Muscle of arm (tissue), 12 donors: Measurements from ENCODE around the gene OR1F1. TPM values are rescaled to one million over a fixed set of nuclear protein-coding genes. Genes with fewer than 3 reads are reported as not detected.

Source experiments
- DNase-seq: peaks from one replicate; pipeline ENCODE4 v3.0.0-alpha.2; 2013
- polyA plus RNA-seq, 12 donors: library from polyadenylated mRNA; unstranded; fragments of 120-200 nt; gene quantifications; one replicate each; pipeline ENCODE4 v1.2.1, GENCODE V29; 2013; ENCODE audit not compliant: insufficient read length in 12 of 12

OR1F1 gene
- polyA plus RNA-seq, 12 donors: not detected

- no peak for DNase-seq
These were observed 61.0 kb downstream of the OR1F1 start for GRCh38 chr16:3249020-3249419.

GRCh38 chr16:3249451-3249850 is 61.4 kb downstream of the OR1F1 start:
- no peak for DNase-seq

- no peak for DNase-seq
These were observed 65.0 kb downstream of the OR1F1 start for GRCh38 chr16:3252967-3253366.

GRCh38 chr16:3254309-3254708 is 66.3 kb downstream of the OR1F1 start:
- no peak for DNase-seq

Other genes with a start within 250 kb of the OR1F1 start
- gene KREMEN2, start 223.9 kb upstream of the OR1F1 start, polyA plus RNA-seq: 10 to 100 TPM in 2 of 12 donors, 1 to 10 TPM in 9, not detected in 1; 2.6 to 37.4 (median 5.2) TPM
- gene PAQR4, start 218.9 kb upstream of the OR1F1 start, polyA plus RNA-seq: 10 to 100 TPM in 2 of 12 donors, 1 to 10 TPM in 9, not detected in 1; 4.8 to 16.7 (median 6.4) TPM
- 10 to 100 TPM in 7 of 12 donors, 1 to 10 TPM in 4, not detected in 1; 7.3 to 22.6 (median 11.2) TPM for gene PKMYT1, start 207.8 kb upstream of the OR1F1 start, polyA plus RNA-seq
- 1 to 10 TPM in 8 of 12 donors, under 1 TPM in 3, not detected in 1; 0.39 to 5.2 (median 2.0) TPM for gene CLDN9, start 175.3 kb upstream of the OR1F1 start, polyA plus RNA-seq
- 1 to 10 TPM in 3 of 12 donors, under 1 TPM in 7, not detected in 2; 0.26 to 9.1 (median 0.41) TPM for gene CLDN6, start 170.0 kb upstream of the OR1F1 start, polyA plus RNA-seq
- 100 to 1,000 TPM in 1 of 12 donors, 10 to 100 TPM in 10, not detected in 1; 17.2 to 159 (median 35.9) TPM for gene TNFRSF12A, start 167.8 kb upstream of the OR1F1 start, polyA plus RNA-seq
- 100 to 1,000 TPM in 7 of 12 donors, 10 to 100 TPM in 4, not detected in 1; 82.4 to 162 (median 104) TPM for gene HCFC1R1, start 164.3 kb upstream of the OR1F1 start, polyA plus RNA-seq
- gene THOC6, start 164.2 kb upstream of the OR1F1 start, polyA plus RNA-seq: 100 to 1,000 TPM in 1 of 12 donors, 10 to 100 TPM in 11; 14.4 to 839 (median 18.9) TPM
- gene BICDL2, start 151.3 kb upstream of the OR1F1 start, polyA plus RNA-seq: 1 to 10 TPM in 4 of 12 donors, not detected in 8; 1.0 to 7.7 (median 2.8) TPM
- 1 to 10 TPM in 10 of 12 donors, not detected in 2; 1.1 to 5.9 (median 2.0) TPM for gene MMP25, start 141.6 kb upstream of the OR1F1 start, polyA plus RNA-seq
- 100 to 1,000 TPM in 7 of 12 donors, 10 to 100 TPM in 4, not detected in 1; 34.5 to 228 (median 112) TPM for gene IL32, start 122.6 kb upstream of the OR1F1 start, polyA plus RNA-seq
- under 1 TPM in 8 of 12 donors, not detected in 4; 0.22 to 0.67 (median 0.31) TPM for gene ZSCAN10, start 88.9 kb upstream of the OR1F1 start, polyA plus RNA-seq
- 10 to 100 TPM in 11 of 12 donors, not detected in 1; 10.3 to 20.5 (median 12.4) TPM for gene ZNF205, start 75.6 kb upstream of the OR1F1 start, polyA plus RNA-seq
- gene ZNF213, start 53.2 kb upstream of the OR1F1 start, polyA plus RNA-seq: 10 to 100 TPM in 4 of 12 donors, 1 to 10 TPM in 7, not detected in 1; 7.3 to 13.0 (median 9.5) TPM
- gene ZNF200, start 47.0 kb downstream of the OR1F1 start, polyA plus RNA-seq: 10 to 100 TPM in 1 of 12 donors, 1 to 10 TPM in 10, not detected in 1; 6.3 to 14.0 (median 7.6) TPM
- 1 to 10 TPM in 1 of 12 donors, under 1 TPM in 9, not detected in 2; 0.16 to 1.3 (median 0.25) TPM for gene MEFV, start 68.4 kb downstream of the OR1F1 start, polyA plus RNA-seq
- 10 to 100 TPM in 11 of 12 donors, not detected in 1; 25.7 to 61.4 (median 28.3) TPM for gene ZNF263, start 95.3 kb downstream of the OR1F1 start, polyA plus RNA-seq
- gene TIGD7, start 117.2 kb downstream of the OR1F1 start, polyA plus RNA-seq: 10 to 100 TPM in 2 of 12 donors, 1 to 10 TPM in 9, not detected in 1; 7.8 to 19.9 (median 9.4) TPM
- 10 to 100 TPM in 11 of 12 donors, not detected in 1; 19.6 to 54.6 (median 32.0) TPM for gene ZNF75A, start 117.3 kb downstream of the OR1F1 start, polyA plus RNA-seq
- under 1 TPM in 7 of 12 donors, not detected in 5; 0.20 to 0.70 (median 0.32) TPM for gene OR2C1, start 167.7 kb downstream of the OR1F1 start, polyA plus RNA-seq
- gene ZSCAN32, start 212.8 kb downstream of the OR1F1 start, polyA plus RNA-seq: 10 to 100 TPM in 8 of 12 donors, 1 to 10 TPM in 3, not detected in 1; 7.3 to 18.6 (median 12.5) TPM
- 10 to 100 TPM in 1 of 12 donors, 1 to 10 TPM in 10, not detected in 1; 7.3 to 10.6 (median 8.8) TPM for gene ZNF174, start 213.0 kb downstream of the OR1F1 start, polyA plus RNA-seq